Keratinocyte (primary cell): ENCODE results near the gene ABCA4.

ENCODE experiments used
- EZH2 ChIP-seq: IDR thresholded peaks from one replicate; pipeline ENCODE4 v1.6.1; 2012; ENCODE audit warnings: inconsistent platforms, mild to moderate bottlenecking, low read length, moderate library complexity
- TF ChIP-seq, protein P1 (sequence below), 3 experiments: IDR thresholded peaks in 1 of 3; conservative IDR thresholded peaks in 1 of 3; optimal IDR thresholded peaks in 1 of 3; 2 replicates in 2 of 3; 3 replicates in 1 of 3; pipeline versions ENCODE3 to v1.5.1; 2011; ENCODE audit warnings: low read length in 3 of 3, mild to moderate bottlenecking in 3 of 3, moderate library complexity in 2 of 3, control low read depth in 1 of 3, inconsistent platforms in 1 of 3; ENCODE audit not compliant: insufficient read depth in 2 of 3; ENCODE audit errors: extremely low read depth in 1 of 3

GRCh38 chr1:94154989-94155388 lies 34.0 kb upstream of the ABCA4 start:
- TF ChIP-seq, protein P1, sequence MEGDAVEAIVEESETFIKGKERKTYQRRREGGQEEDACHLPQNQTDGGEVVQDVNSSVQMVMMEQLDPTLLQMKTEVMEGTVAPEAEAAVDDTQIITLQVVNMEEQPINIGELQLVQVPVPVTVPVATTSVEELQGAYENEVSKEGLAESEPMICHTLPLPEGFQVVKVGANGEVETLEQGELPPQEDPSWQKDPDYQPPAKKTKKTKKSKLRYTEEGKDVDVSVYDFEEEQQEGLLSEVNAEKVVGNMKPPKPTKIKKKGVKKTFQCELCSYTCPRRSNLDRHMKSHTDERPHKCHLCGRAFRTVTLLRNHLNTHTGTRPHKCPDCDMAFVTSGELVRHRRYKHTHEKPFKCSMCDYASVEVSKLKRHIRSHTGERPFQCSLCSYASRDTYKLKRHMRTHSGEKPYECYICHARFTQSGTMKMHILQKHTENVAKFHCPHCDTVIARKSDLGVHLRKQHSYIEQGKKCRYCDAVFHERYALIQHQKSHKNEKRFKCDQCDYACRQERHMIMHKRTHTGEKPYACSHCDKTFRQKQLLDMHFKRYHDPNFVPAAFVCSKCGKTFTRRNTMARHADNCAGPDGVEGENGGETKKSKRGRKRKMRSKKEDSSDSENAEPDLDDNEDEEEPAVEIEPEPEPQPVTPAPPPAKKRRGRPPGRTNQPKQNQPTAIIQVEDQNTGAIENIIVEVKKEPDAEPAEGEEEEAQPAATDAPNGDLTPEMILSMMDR (optimal IDR thresholded peaks at IDR 0.05 in 1 of 3, IDR thresholded peaks at IDR 0.05 in 1 of 3, conservative IDR thresholded peaks at IDR 0.05 in 1 of 3; ENCODE audit: extremely low read depth in 1 of 3, insufficient read depth in 2 of 3, low read length in 3 of 3) = no peak
- TF ChIP-seq EZH2 = no peak
